Caco-2 (cell line): Measurements from ENCODE around the gene RALGAPA2. TPM values are rescaled to one million over a fixed set of nuclear protein-coding genes. Genes with fewer than 3 reads are reported as not detected.

ENCODE experiments used
- BruUV-seq: library from RNA; stranded (reverse); fragments of 400-500 nt; replicated peaks from 2 replicates; lab custom pipeline; 2021; lab: Mats Ljungman, UMichigan
- CTCF ChIA-PET: fragments of 300-600 bp; sonication (Branson Sonifier 250); formaldehyde crosslinking; loops from one replicate; lab custom pipeline; 2022; ENCODE audit warnings: antibody characterized with exemption; lab: Charles Lee
- POLR2A ChIA-PET: fragments of 300-600 bp; sonication (Branson Sonifier 250); formaldehyde crosslinking; loops from one replicate; lab custom pipeline; 2022; ENCODE audit warnings: antibody characterized with exemption; lab: Charles Lee
- DNase-seq, 2 experiments: peaks; one replicate each; pipeline versions ENCODE4 v3.0.0 to v3.0.0-alpha.2; 2020 to 2022
- H3K27me3 ChIP-seq: replicated peaks from 2 replicates; pipeline ENCODE4 v1.6.0; 2011; ENCODE audit warnings: low read length; ENCODE audit not compliant: control insufficient read depth, insufficient read depth
- H3K36me3 ChIP-seq: 2 replicates; pipeline ENCODE4 v1.5.1; 2011; ENCODE audit warnings: low read length; ENCODE audit not compliant: control insufficient read depth, insufficient read depth
- H3K4me1 ChIP-seq: fragments of 250-450 bp; sonication (Bioruptor Pico); 2 replicates; pipeline ENCODE4 v1.5.1; 2020; ENCODE audit warnings: mild to moderate bottlenecking
- H3K4me3 ChIP-seq: 2 replicates; pipeline ENCODE4 v1.5.1; 2011; ENCODE audit warnings: low read depth, mild to moderate bottlenecking, control low read depth, low read length
- H3K9me3 ChIP-seq: fragments of 250-450 bp; sonication (Bioruptor Pico); 2 replicates; pipeline ENCODE4 v1.5.1; 2020; ENCODE audit warnings: mild to moderate bottlenecking, moderate library complexity
- H3K27ac Mint-ChIP-seq: one replicate; pipeline ENCODE4 v1.8.0; 2022; ENCODE audit warnings: mixed read lengths; ENCODE audit not compliant: unreplicated experiment
- H3K27me3 Mint-ChIP-seq: one replicate; pipeline ENCODE4 v1.8.0; 2022; ENCODE audit warnings: mixed read lengths; ENCODE audit not compliant: insufficient read depth, unreplicated experiment
- H3K36me3 Mint-ChIP-seq: one replicate; pipeline ENCODE4 v1.8.0; 2022; ENCODE audit warnings: mild to moderate bottlenecking, mixed read lengths; ENCODE audit not compliant: insufficient read depth, unreplicated experiment
- H3K4me1 Mint-ChIP-seq: one replicate; pipeline ENCODE4 v1.8.0; 2022; ENCODE audit warnings: low read depth, mixed read lengths; ENCODE audit not compliant: unreplicated experiment
- H3K4me3 Mint-ChIP-seq: one replicate; pipeline ENCODE4 v1.8.0; 2022; ENCODE audit warnings: mild to moderate bottlenecking, moderate library complexity, mixed read lengths; ENCODE audit not compliant: unreplicated experiment
- H3K9me3 Mint-ChIP-seq: one replicate; pipeline ENCODE4 v1.8.0; 2022; ENCODE audit warnings: mixed read lengths; ENCODE audit not compliant: unreplicated experiment
- intact Hi-C: fragments of 100-400 bp; cut with micrococcal nuclease; formaldehyde crosslinking; loops from one replicate; pipeline ENCODE4 v1.10.0; 2022; ENCODE audit not compliant: unreplicated experiment
- total RNA-seq: library from RNA; stranded (reverse); gene quantifications from 2 replicates; pipeline ENCODE4 v1.2.3, GENCODE V29; 2022
- TF ChIP-seq, protein P1 (sequence below), 2 experiments: fragments of 200-600 bp in 1 of 2; IDR thresholded peaks; 1 replicate in 1 of 2; 2 replicates in 1 of 2; pipeline versions ENCODE4 v1.5.1 to v1.8.0; 2011 to 2022; ENCODE audit warnings: antibody characterized with exemption in 1 of 2, control low read depth in 1 of 2, inconsistent platforms in 1 of 2, low read depth in 1 of 2, low read length in 1 of 2, mild to moderate bottlenecking in 1 of 2, moderate library complexity in 1 of 2; ENCODE audit not compliant: insufficient read depth in 1 of 2, severe bottlenecking in 1 of 2, unreplicated experiment in 1 of 2

RALGAPA2 gene
- total RNA-seq, 1 experiment from 2014 or later = 17.3 TPM

GRCh38 chr20:20483328-20483727 is 229.1 kb downstream of the RALGAPA2 start:
- Mint-ChIP-seq H3K36me3 (no peaks in the 10 kb centered on the region), H3K9me3 (no peaks in the 10 kb centered on the region), H3K4me3 (no peak overlapping the region), H3K27ac (no peak overlapping the region), H3K4me1 (peaks cover 11% of the 10 kb centered on the region), H3K27me3 (no peaks in the 10 kb centered on the region)
- H3K9me3 ChIP-seq = no peaks in the 10 kb centered on the region
- H3K36me3 ChIP-seq = no peaks in the 10 kb centered on the region; the same call in 1 of the 2 replicates
- no peak for DNase-seq
- no TSS peak for BruUV-seq
- no peaks in the 10 kb centered on the region for H3K27me3 ChIP-seq
- no peak overlapping the region for H3K4me3 ChIP-seq
- ChIA-PET CTCF (interaction anchor here (1.4 kb wide), 1 partner anchor 110 kb away, joined by 3 read pairs; no protein-coding TSS in a partner anchor), POLR2A (no interaction called here)
- peaks cover 7% of the 10 kb centered on the region; the same call in 1 of the 2 replicates for H3K4me1 ChIP-seq
- intact Hi-C loops = loop anchor here (10.0 kb wide), 1 partner anchor 119 kb away; the partner anchor contains the start of gene INSM1
- TF ChIP-seq, protein P1, sequence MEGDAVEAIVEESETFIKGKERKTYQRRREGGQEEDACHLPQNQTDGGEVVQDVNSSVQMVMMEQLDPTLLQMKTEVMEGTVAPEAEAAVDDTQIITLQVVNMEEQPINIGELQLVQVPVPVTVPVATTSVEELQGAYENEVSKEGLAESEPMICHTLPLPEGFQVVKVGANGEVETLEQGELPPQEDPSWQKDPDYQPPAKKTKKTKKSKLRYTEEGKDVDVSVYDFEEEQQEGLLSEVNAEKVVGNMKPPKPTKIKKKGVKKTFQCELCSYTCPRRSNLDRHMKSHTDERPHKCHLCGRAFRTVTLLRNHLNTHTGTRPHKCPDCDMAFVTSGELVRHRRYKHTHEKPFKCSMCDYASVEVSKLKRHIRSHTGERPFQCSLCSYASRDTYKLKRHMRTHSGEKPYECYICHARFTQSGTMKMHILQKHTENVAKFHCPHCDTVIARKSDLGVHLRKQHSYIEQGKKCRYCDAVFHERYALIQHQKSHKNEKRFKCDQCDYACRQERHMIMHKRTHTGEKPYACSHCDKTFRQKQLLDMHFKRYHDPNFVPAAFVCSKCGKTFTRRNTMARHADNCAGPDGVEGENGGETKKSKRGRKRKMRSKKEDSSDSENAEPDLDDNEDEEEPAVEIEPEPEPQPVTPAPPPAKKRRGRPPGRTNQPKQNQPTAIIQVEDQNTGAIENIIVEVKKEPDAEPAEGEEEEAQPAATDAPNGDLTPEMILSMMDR (IDR thresholded peaks at IDR 0.05; ENCODE audit: insufficient read depth in 1 of 2, low read depth in 1 of 2, low read length in 1 of 2, severe bottlenecking in 1 of 2, unreplicated experiment in 1 of 2) = no peak

GRCh38 chr20:20482453-20482852 is 230.0 kb downstream of the RALGAPA2 start:
- Mint-ChIP-seq H3K27me3 (no peaks in the 10 kb centered on the region), H3K27ac (no peak overlapping the region), H3K36me3 (no peaks in the 10 kb centered on the region), H3K4me3 (no peak overlapping the region), H3K9me3 (no peaks in the 10 kb centered on the region), H3K4me1 (peaks cover 11% of the 10 kb centered on the region)
- no peak overlapping the region for H3K4me3 ChIP-seq
- no peak for DNase-seq
- ChIA-PET POLR2A (no interaction called here), CTCF (interaction anchor here (1.4 kb wide), 1 partner anchor 111 kb away, joined by 3 read pairs; no protein-coding TSS in a partner anchor)
- no peaks in the 10 kb centered on the region for H3K27me3 ChIP-seq
- H3K9me3 ChIP-seq = no peaks in the 10 kb centered on the region
- H3K36me3 ChIP-seq = no peaks in the 10 kb centered on the region; the same call in 1 of the 2 replicates
- TF ChIP-seq, protein P1 (IDR thresholded peaks at IDR 0.05; ENCODE audit: insufficient read depth in 1 of 2, low read depth in 1 of 2, low read length in 1 of 2, severe bottlenecking in 1 of 2, unreplicated experiment in 1 of 2) = no peak
- BruUV-seq = no TSS peak
- peaks cover 7% of the 10 kb centered on the region; the same call in 1 of the 2 replicates for H3K4me1 ChIP-seq
- intact Hi-C loops = loop anchor here (10.0 kb wide), 1 partner anchor 118 kb away; the partner anchor contains the start of gene INSM1

GRCh38 chr20:20480689-20481088 is 231.8 kb downstream of the RALGAPA2 start:
- TF ChIP-seq, protein P1 (IDR thresholded peaks at IDR 0.05; ENCODE audit: insufficient read depth in 1 of 2, low read depth in 1 of 2, low read length in 1 of 2, severe bottlenecking in 1 of 2, unreplicated experiment in 1 of 2) = no peak
- Mint-ChIP-seq H3K9me3 (no peaks in the 10 kb centered on the region), H3K4me3 (no peak overlapping the region)

More at GRCh38 chr20:20480689-20481088, 231.8 kb downstream of the RALGAPA2 start:
- H3K36me3 Mint-ChIP-seq = no peaks in the 10 kb centered on the region
- Histone ChIP-seq H3K9me3 (no peaks in the 10 kb centered on the region), H3K4me1 (peaks cover 7% of the 10 kb centered on the region; the same call in 1 of the 2 replicates), H3K4me3 (no peak overlapping the region), H3K27me3 (no peaks in the 10 kb centered on the region), H3K36me3 (no peaks in the 10 kb centered on the region; the same call in 1 of the 2 replicates)
- no TSS peak for BruUV-seq
- POLR2A ChIA-PET = no interaction called here
- CTCF ChIA-PET = no interaction called here
- intact Hi-C loops = loop anchor here (10.0 kb wide), 1 partner anchor 116 kb away; the partner anchor contains the start of gene INSM1
- no peak overlapping the region for H3K27ac Mint-ChIP-seq
- H3K27me3 Mint-ChIP-seq = no peaks in the 10 kb centered on the region
- DNase-seq = no peak
- H3K4me1 Mint-ChIP-seq = peaks cover 11% of the 10 kb centered on the region
